ENCODE data around the gene PARP4.
"Not testable (repeated sequence)": the region's sequence is repeated elsewhere in the genome, so short reads cannot be mapped to it uniquely, and the experiment has no call there.

PARP4 gene

DNA sequence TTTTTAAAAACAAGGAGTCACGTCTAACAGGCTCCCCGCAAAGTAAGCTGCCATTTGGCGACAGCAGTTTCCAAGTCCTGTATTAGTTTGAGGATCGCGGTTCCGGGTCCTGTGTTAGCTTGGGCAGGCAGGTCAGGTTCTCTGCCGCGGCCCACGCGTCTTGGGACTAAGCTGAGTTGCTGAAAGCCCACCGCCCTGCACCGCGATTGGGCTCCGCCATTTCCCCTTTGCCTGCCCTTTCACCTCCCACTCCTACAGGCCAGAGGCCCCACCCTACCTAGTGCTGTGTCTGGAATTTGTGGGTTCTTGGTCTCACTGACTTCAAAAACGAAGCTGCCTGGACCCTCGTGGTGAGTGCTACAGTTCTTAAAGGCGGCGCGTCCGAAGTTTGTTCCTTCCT, 6.8 kb downstream of the PARP4 start:
- no peak for DNase-seq (ENCODE audit: low read depth in 2 of 2)

DNA sequence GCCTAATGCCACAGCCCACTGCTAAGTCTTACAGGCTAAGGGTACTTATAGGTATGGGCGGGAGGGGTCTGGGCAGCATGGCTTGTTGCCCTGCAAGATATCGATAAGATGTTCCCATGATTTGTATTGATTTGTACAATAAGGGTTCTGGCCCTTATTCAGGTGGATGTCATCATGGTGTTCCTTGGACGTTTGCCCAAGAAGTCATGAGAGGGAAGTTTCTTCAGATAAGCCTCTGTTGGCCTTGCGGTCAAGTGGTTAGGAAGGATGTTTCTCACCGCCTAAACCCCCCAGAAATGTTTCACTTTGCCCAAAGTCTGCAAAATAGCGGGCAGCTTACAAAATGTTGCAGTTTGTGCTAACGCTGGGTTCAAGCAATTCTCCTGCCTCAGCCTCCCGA, 7.3 kb downstream of the PARP4 start:
- DNase-seq (ENCODE audit: low read depth in 2 of 2), result no peak

DNA sequence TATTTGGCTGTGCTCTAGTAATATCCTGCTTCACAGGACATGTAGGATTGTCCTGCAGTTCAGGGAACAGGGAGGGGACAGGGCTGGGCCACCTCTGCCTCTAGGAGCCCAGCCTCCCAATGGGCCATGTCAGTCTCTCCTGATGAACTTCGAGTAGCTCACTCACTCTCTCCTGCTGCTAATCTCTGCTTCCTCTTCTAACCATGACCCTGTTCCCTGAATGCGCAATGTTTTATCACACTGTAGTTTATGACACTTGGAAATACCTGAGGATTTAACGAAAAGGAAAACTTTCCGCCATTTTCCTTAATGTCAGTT, 9.2 kb downstream of the PARP4 start:
- DNase-seq (ENCODE audit: low read depth in 2 of 2), result no peak

DNA sequence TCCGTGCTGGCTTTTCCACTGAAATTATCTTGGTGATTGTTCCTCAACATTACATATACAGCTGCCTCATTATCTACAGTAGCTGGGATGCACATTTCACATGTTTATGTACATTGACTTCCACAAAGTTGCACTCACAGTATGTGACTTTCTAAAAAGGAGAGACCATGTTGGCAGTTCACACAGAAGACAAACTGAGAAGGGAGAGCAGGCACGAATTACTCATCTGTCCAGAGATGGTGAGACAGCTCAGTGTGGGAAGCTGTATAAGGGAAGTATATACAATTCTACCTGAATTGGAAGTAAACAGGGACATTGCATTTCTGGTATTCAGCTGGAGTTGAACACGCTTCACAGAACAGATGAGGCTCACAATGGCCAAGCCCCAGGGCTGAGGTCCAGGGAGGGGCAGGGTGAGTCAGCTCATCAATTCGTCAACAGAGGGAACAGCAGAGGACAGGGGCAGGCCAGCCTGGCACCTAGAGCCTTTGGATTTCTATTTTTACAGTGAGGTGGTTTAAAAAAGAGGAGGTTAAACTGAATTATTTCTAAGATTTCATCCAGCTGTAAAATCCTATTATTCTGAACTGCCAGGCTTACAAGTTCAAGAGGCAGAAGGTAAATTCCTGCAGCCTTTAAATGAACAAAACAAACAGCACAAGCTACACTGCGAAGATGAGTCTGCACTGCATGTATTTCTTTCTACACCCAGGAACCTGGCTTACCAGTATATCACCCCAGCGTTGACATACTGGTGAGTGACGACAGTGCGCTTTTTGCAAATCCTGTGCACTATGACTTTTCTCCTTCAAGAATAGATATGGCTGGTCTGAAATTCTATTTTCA, 9.8 kb downstream of the PARP4 start:
- no peak for DNase-seq (ENCODE audit: low read depth in 2 of 2)

DNA sequence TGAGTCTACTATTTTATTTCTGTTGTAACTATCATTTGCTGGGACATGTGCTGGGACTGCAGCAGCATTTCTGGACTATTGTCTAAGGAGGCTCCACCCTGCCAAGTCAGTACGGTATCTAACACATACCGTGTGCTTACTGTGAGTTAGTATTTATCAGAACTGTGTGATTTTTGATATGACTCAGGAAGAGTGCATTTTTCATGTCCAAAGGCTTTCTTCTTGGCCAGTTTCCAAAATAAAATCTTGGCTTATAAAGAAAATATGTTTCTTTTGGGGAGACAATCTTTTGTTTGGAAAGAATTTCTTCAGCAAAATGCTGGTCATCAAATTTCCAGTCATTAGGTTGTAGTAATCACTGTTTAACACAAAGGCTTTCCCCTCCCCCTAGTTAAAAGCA, 11.6 kb downstream of the PARP4 start:
- DNase-seq (ENCODE audit: low read depth in 2 of 2), result no peak

DNA sequence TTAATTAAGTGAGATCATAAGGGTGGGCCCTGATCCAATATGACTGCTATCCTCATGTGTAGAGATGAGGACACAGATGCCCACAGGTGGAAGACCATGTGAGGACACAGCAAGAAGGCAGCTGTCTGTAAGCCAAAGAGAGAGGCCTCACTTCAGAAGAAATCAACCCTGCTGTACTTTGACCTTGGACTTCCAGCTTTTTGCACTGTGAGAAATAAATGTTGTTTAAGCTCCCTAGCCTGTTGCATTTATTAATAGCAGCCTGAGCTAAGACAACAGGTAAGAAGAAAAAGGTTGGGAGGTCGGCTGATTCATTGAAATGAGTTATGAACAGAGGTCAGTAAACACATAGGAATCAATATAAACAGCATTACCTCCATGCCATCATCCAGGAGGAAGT, 14.8 kb downstream of the PARP4 start:
- DNase-seq (ENCODE audit: low read depth in 2 of 2), result no peak

DNA sequence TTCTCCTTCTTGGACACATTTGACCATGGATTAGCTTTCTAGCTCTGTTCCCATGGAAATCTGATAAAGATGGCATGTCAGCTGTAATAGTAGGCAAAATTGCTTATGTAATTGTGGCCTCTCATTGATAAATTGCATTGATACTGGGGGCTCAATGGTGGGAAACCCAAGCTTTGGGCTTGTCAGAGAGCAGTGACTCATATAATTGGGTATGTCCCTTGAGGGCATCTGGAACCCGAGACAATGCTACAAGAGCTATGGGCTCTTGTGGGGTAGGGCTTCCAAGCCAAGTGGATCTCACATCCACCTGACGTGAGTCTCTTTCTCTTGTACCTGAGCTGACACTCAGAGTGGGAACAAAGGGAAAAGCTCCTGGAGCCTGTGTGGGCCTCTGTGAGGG, 16.3 kb downstream of the PARP4 start:
- DNase-seq (ENCODE audit: low read depth in 2 of 2), result not testable (repeated sequence)

DNA sequence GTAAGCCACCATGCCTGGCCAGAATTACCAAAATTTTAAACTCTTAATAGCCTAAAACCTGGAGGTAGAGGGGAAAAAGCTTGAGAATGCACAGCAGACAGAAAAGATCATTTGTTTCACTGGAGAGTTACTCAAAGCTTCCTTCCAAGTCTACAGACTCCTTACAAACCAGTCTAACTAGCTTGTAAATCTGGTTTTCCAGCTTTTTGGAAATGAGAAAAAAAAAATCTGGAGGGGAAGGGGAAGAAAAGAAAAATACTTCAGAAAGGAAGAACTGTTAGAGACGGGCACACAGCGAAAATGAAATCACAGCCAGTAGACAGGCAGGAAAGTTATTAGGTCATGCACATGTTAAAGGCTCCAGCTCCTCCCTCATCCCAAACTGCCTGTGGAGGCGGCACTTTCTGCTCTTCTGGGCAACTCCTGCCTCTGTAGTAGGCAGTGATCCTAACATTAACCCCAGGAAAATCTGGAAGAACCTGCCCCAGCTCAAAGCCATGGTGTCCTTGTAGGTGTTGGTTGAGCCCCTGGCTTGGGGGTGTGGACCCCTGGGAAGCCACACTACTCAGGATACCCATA, 17.3 kb downstream of the PARP4 start:
- no peak for DNase-seq (ENCODE audit: low read depth in 2 of 2)

DNA sequence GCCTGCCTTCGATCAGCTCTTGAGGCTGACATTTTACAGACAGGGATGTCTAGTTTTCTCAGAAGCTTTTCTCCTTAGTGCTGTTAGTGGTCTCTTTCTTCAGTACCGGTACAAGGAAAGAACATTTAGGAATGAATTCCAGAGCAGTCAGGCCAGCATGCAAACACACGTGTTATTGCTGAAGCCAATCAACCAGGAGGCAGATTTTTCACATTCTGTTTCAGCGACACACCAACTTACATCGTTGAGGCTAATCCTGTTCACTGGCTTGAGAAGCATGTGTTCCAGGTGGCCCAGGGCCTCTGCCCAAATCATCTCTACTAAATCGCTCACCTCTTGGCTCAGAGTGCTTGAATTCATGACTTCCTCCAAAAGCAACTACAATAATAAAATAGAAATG, 19.2 kb downstream of the PARP4 start:
- no peak for DNase-seq (ENCODE audit: low read depth in 2 of 2)

DNA sequence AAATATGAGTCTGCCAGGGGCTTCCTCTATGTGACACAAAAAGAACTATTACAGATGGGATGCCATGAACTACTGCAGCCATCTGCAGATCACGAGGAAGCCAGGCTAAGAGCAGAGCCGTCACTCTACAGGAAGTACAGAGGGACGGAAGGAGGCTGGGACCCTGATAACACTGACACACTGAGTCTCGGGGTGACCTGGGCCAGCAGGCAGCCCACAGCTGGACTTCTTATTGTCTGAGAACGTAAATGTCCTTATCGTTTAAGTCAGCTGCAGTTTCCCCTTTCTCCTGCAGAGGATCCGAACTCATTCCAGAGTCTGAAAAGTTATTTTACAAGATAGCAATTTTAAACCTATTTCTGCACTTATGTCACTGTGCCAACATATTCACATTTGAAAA, 20.7 kb downstream of the PARP4 start:
- DNase-seq (ENCODE audit: low read depth in 2 of 2), result no peak

DNA sequence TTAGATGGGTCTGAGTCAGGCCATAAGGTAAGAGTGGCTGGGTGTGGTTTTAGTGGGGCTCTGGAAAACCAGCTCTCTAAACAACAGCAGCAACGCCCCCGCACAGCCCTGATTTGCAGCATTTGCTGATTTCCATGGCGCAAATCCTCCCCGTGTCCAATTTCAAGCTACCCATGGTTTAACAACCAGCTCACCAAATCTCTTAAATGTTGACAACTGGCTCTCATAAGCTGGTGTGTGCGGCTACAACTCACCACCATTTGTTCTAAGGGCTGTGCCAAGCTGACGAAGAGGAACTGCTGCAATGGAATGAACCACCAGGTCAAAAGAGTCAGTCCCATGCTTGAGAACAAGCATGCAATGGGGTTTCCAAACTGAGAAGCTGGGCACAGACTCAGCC, 22.9 kb downstream of the PARP4 start:
- no peak for DNase-seq (ENCODE audit: low read depth in 2 of 2)

DNA sequence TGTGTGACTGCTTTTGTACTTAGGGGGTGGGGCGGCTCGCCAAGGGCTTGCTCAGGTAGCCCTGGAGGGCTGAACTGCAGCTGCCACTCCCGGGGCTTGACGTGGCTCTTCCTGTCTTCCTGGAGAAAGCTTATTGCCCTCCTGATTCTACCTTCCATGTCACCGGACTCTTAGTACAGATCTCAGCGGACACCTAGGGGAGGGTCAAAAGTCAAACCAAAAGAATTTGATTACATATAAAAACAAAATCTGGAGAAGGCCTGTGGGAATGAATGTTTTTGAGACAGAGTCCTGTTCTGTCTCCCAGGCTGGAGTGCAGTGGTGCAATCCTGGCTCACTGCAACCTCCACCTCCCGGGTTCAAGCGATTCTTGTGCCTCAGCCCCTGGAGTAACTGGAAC, 24.5 kb downstream of the PARP4 start:
- DNase-seq (ENCODE audit: low read depth in 2 of 2), result not testable (repeated sequence)

DNA sequence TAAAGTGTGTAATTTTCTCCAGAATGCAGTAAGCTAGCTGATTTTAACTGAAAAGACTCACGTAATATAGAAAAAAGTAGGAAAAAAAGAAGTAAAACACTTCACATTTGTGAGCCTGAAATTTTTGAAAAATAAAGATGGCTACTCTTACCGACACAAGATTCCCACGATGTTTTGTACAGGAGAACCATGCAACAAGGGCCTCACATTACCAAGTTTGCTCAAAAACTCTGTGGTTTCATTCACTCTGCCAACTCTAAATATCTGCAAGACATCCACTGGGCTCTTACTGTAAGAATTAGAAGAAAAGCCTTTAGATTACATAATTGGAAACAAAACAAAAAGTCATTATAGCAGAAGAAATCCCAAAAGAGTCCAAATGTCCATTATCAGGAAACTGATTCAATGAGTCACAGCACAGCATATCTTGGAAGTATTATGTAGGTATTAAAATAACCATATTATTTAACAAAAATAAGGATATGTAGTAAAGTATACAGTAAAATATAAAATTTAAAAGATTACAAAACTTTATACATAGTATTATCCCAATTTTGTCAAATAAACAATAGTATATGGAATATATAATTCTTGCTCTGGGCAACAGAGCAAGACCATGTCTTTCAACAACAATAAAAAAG, 26.4 kb downstream of the PARP4 start:
- DNase-seq (ENCODE audit: low read depth in 2 of 2), result not testable (repeated sequence)

DNA sequence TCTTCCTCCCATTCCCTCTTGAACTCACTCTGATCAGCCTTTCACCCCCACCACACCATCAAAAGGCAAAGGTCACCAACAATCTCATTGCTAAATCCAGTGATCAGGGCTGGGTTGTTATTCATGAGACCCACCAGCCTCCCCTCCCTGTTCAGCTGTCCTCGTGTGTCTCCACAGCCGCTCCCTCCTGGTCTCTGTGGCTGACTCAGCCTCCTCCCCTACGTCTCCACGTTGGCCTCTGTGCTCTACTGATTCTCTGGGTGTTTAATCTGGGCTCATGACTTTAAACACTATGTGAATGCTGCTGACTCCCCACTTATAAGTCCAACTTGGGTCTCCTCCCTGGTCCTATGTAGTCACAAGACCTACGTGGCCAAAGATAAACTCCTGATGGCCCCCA, 38.9 kb downstream of the PARP4 start:
- DNase-seq (ENCODE audit: low read depth in 2 of 2), result no peak

DNA sequence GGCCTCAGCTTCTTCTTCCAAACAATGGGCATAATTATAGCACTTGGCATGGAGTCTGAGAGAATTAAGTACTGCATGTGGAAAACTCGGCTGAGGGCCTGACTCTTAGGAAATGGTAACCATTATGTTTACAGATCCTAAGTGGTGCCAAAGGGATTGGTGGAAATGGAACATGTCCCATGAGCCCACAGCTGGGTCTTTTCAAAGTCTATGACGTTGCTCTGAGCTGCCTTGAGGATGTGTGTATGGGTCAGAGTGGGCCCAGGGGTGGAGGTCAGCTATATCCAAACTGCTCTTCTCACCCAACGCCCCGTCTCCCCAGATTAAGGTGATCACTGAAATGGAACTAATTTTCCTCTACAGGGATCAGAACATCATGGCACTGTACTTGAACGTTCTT, 40.4 kb downstream of the PARP4 start:
- not testable (repeated sequence) for DNase-seq (ENCODE audit: low read depth in 2 of 2)

DNA sequence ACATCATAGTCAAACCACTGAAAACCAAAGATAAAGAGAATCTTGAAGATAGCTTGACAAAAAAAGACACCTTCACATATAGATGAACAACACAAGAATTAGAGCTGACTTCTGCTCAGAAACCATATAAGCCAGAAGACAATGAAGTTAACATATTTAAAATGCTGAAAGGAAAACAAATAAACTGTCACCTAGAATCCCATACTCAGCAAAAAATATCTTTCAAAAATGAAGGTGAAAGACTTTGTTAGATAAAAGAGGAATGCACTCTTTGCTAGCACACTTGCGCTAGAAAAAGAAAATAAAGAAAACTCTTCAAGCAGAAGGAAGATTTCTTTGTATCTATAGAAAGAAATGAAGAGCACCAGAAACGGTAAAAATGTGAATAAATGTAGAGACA, 49.5 kb downstream of the PARP4 start:
- no peak for DNase-seq (ENCODE audit: low read depth in 2 of 2)

DNA sequence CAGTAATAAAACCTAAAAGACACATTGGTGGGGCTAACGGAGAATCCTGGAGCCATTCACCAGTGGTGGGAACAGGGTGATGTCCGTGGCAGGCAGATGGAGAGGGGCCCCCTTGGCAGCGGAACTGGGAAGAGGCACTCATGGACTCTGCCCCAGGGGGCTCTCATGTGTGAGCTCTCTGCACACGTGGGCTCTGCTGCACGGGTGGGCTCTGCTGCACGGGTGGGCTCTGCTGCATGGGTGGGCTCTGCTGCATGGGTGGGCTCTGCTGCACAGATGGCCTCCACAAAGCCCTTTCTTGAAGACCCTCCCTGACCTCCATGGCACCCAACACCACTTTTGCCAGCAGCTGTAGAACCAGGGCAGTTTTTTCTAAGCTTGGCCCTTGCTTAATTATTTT, 52.3 kb downstream of the PARP4 start:
- no peak for DNase-seq (ENCODE audit: low read depth in 2 of 2)

DNA sequence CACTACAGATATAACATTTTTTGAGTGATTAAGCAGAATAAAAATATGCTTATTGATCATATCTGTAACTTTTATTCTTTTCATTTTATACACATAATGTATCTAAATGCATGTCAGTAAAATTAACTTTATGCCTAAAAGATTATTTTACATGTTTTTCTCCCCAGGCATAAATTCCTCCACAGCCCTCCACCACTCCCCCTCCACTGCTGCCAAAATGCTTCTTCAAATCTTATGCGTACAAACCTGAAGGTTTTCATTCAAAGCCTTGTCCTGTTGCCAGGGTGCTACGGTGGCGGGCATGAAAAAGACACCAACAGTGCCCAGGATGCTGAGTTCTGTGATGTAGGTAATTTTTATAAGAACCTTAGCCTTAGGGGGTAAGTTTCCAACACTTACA, 52.9 kb downstream of the PARP4 start:
- DNase-seq (ENCODE audit: low read depth in 2 of 2), result no peak

DNA sequence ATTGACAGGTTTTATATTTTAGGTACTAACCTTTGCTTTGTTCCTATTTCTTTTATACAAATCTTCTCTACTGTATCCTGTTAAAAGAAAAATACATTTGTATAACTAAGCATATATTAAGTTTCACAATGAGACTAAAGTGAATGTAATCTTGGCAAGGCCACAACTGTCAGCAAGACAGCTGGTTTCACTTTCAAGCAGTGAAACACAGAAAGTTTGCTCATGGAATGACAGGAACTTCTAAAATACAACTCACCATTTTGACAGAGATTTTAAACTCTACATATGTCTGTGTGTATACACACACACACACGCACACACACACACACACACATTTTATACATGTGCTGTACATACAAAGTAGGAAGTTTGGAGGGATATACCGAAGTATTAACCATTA, 53.3 kb downstream of the PARP4 start:
- DNase-seq (ENCODE audit: low read depth in 2 of 2), result no peak

DNA sequence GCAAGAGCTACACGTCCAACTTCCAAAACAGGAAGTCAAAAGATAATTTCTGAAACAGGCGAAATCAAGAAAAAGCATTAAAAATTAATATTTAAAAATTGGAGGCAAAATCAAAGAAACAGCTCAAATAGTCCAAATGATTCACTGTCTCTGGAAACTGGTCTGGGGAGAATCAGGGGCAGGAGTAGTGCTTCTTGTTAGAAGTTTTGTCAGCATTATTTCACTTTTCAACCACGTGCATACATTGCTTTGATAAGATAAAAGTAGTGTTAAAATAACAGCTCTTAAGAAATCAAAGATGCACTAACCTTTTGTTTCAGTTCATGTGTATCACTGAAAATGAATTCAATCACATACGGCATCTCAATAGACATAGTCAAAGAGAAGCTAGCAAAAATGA, 53.8 kb downstream of the PARP4 start:
- no peak for DNase-seq (ENCODE audit: low read depth in 2 of 2)

DNA sequence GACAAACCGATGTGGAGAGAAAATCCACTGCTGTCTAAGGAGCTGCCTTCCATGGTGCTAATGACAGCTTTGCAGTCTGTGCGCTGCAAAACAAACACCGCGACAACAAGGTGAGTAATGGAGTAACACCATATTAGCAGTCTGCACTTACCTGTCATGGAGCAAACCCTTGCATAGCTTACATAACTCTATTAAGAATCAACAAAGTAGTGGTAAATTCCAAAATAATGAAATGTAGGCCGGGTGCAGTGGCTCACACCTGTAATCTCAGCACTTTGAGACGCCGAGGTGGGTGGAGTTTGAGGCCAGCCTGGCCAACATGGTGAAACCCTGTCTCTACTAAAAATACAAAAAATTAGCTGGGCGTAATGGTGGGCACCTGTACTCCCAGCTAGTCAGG, 56.2 kb downstream of the PARP4 start:
- DNase-seq (ENCODE audit: low read depth in 2 of 2), result no peak

DNA sequence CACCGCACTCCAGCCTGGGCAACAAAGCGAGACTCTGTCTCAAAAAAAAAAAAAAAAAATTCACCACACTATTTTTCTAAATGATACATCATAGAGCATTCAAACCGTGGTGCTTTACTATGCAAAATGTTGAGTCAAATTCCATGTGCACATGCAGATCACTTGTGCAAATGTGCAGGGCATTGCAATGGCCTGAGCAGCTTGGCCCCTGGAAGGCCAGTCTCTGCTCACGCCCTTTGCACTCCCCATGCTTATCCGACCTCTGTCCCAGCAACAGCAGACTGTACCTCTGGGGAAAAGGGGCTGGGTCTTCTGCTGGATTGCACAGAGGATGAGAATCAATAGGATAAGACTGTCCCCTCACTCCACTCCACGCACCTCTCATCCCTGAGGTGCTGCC, 58.5 kb downstream of the PARP4 start:
- no peak for DNase-seq (ENCODE audit: low read depth in 2 of 2)

DNA sequence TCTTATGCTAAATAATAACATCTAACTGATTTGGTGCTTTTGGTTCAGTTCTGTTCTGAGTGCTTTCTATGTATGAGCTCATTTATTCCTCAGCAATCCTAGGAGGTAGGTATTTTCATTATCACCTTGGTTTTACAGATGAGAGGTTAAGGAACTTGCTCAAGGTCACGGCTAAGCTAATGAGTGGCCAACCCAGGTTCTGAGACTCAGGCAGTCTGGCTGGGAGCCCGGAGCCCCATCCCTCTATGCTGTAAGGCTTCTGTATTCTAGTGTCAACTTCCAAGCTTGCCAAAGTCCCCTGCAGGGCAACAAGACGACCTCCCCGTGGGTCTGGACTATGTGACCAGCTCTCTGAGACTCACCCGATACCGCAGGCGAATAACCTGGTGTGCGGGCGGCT, 60.5 kb downstream of the PARP4 start:
- DNase-seq (ENCODE audit: low read depth in 2 of 2), result no peak
